ENCODE data around the gene IFT122.

Gene IFT122

GRCh38 chr3:129547241-129547640 lies 107.2 kb downstream of the IFT122 start:
- DNase-seq, result no peak

- no peak for DNase-seq
Observed at GRCh38 chr3:129548104-129548965, 108.3 kb downstream of the IFT122 start.

- DNase-seq, result no peak
Observed at GRCh38 chr3:129549006-129549800, 109.2 kb downstream of the IFT122 start.

- DNase-seq, result no peak
Observed at GRCh38 chr3:129549805-129550204, 109.8 kb downstream of the IFT122 start.

DNA sequence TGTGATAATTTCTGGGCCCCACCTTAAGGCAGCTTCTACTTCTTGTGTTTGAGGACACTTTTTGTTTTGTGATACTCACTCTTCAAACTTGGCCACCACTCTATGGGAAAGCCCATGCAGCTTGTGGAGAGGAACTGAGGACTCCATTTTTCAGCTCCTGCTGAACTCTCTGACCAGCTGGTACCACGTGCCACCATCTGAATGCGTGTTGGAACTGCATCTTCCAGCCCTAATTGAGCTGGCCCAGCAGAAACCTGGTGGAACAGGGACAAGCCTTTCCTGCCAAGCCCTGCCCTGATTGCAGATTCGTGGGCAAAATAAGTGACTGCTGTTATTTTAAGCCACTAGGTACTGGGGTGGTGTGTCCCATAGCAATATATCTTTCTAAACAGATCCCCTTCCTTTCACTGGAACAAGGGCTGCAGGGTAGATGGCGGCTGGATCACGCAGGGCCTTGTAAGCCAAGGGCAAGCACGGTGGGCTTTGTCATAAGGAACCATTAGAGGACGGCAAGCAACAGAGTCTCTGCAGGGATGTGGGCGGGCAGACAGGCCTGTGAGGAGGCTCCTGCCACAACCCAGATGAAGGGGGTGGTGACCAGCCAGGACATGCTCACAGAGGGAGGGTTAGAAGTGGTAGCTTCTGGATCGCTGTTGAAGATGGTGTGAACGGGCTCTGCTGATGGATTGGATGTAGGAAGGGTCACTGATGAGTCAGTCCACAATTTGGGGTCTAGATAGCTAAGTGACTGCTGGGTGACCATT lies 112.4 kb downstream of the IFT122 start:
- no peak for DNase-seq

- no peak for DNase-seq
Observed at GRCh38 chr3:129553171-129553570, 113.1 kb downstream of the IFT122 start.

GRCh38 chr3:129553719-129554118 lies 113.7 kb downstream of the IFT122 start:
- peak; percentile 59 for DNase-seq

GRCh38 chr3:129554356-129555152 lies 114.5 kb downstream of the IFT122 start:
- DNase-seq, result peak; percentile 46

DNA sequence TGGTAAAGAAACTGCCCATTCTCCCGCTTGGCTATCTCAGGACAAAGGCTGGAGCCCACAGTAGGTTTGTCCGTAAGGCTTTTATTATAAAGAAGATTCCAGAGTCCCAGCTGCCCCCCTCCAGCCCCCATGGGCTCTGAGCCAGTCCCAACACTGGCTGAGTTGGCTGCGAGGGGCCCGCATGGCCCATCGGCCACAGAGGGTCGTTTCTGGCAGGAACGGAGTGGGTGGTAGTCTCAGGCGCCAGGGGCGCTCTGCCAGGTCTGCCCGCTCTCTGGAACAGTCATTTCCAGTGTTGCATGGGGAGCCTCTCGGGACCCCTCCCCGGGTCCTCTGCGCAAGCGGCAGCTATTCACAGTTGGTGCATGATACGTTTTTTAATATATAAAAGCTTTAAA lies 115.1 kb downstream of the IFT122 start:
- DNase-seq, result no peak

GRCh38 chr3:129555616-129556357 lies 115.8 kb downstream of the IFT122 start:
- no peak for DNase-seq

DNA sequence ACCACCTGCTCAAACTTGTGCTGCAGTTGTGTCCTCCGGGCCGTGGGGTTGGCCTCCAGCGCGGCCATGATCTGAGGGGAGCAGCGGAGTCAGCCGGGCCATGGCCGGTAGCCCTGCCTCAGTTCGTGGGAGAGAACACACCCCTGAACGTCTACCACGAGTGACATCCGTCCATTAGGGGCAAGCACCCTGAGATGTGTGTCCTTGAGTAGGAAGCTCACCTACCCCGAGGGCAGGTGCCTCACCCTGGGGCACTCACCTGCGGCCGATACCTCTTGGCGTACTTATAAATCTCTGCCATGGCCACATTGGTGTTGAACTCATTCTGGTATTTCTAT lies 116.3 kb downstream of the IFT122 start:
- no peak for DNase-seq

- DNase-seq, result no peak
Observed at GRCh38 chr3:129556890-129557547, 117.0 kb downstream of the IFT122 start.

DNA sequence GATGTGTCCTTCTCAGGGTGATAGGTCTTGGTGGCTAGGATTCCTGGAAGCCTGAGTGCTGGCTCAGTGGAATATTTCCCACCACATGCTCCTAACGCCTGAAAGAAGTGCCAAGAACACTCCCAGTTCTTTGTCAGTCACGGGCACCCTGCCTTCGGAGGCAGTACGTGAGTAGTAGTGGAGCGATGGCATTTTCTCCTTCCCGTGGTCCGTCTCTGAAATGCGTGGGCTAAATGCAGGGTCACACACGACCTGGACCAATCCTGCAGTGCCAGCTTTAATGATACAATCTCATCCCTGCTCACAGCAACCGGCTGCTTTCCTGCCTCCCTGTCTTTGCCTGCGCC lies 117.5 kb downstream of the IFT122 start:
- DNase-seq, result no peak

- DNase-seq, result no peak
Observed at GRCh38 chr3:129558081-129558771, 118.2 kb downstream of the IFT122 start.

DNA sequence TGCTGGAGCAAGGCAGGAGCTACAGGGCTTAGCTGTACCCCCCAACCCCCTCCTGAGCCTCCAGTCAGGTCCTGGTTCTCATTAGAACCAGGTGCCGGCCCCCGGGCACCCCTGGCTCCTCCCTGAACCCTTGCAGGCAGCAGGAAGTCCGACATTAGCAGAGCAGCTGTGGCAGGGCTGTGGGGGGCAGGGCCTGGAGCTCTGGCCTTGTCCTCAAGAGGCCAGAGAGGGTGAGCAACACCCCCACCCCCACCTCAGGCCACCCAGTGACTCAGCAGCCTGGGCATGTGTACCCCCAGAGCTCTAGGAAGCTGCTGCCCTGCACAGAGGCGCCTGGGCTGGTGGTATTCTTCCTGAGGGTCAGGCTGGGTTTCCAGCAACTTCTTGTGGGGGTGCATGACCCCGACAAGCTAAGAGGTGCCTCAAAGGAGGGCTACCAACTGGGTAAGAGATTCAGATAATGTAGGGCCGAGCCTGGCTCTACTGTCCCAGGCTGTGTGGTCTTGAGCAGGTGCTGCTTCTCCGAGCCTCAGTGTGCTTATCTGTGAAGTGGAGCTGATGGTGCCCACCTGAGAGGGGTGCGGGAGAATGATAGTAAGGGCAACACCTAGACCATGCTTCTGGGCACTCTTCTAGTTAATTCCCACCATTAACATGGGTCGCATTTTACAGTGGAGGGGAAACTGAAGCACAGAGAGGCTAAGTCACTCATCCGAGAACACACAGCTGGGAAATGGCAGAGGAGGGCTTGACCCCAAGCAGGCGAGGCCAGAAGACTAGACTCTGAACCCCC lies 118.9 kb downstream of the IFT122 start:
- peak; percentile 33 for DNase-seq

DNA sequence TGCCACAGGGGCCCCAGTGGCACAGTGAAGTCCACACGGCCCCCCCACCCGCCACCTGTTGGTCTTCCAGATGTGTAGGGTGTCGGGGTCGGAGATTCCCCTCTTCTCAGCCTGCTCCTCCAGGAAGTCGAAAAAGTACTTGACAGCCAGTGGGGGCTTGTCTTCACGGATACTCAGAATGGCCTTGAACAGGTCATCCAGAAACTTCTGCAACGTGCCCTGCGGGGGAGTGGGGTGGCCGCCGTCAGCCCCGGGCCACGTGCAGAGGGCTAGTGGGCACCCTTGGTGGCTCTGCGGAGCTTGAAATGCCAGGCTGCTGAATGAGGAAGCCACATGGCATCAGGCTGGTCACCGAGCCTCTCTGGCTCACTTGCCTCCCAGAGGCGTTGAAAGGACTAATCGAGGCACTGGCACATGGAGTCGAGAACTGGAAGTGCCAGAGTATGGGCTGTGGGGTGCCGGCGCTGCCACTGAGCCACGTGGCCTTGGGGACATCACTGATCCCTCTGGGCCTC lies 119.6 kb downstream of the IFT122 start:
- DNase-seq, result no peak

- no peak for DNase-seq
Observed at GRCh38 chr3:129560269-129560787, 120.3 kb downstream of the IFT122 start.

- DNase-seq, result no peak
Observed at GRCh38 chr3:129560911-129561594, 121.0 kb downstream of the IFT122 start.
